ENCODE data around the gene TEN1. TPM values are rescaled to one million over a fixed set of nuclear protein-coding genes. Genes with fewer than 3 reads are reported as not detected.

Gene TEN1
- total and polyA plus RNA-seq, 2 of the 13 experiments (the other 11 are each of a cell fraction or from before 2014, with no cell fraction given), result 18.0 to 21.3 TPM

DNA sequence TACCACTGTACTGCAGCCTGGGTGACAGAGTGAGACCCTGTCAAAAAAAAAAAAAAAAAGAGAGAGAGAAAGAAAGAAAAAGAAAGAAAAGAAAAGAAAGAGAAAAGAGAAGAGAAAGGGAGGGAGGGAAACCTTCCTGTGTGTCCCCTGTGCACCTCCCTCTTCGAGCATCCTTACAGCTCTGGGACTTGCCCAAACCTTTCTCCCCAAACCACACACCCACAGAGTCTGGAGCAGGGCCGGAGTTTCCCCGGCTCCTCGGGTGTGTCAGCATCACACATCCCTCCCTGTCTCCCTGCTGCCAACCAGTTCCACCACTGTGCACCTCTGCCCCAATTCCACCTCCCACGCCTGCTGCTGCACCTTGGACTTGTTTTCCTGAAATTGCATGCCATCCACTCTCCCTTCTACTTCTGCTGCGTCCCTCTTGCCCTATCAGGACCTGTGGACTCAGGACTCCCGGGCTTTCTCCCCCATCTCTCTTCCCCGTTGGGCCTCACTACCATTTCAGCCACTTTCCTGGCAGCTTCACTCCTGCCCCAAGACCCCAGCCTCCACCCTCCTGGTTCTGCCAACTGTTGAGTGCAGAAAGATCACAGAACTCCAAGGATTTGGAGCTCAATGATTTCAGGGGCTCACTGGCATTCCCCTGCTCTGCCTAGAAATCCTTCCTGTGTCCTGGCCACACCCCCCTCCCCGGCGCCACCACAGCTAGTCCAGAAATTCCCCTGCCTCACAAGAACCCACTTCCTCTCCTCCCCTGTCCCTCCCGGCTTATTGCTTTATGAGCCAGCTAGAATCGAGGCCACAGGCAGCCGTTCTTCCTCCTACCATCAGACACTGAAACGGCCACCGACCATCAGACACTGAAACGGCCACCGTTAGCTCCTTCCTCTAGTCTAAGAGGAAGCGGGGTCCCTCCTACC is 17.9 kb downstream of the TEN1 start (continued):
- TF ChIP-seq ZNF629 (CRISPR knock-in tag; conservative IDR thresholded peaks at IDR 0.05) (peak; percentile 47), ZNF780A (CRISPR knock-in tag; IDR thresholded peaks at IDR 0.05) (no peak), ZNF552 (CRISPR knock-in tag; IDR thresholded peaks at IDR 0.05; ENCODE audit: borderline replicate concordance) (no peak), SNRNP70 (IDR thresholded peaks at IDR 0.05; ENCODE audit: low read depth, low read length) (no peak), KDM4B (CRISPR knock-in tag; IDR thresholded peaks at IDR 0.05) (0 out of 2 replicates have a peak, but pooled peaks have one; percentile 58), PAX8 (CRISPR knock-in tag; IDR thresholded peaks at IDR 0.05; ENCODE audit: borderline replicate concordance) (0 out of 2 replicates have a peak, but pooled peaks have one; percentile 44), HIVEP1 (CRISPR knock-in tag; IDR thresholded peaks at IDR 0.05) (peak; percentile 72; the same call in 1 of the 2 replicates), ZNF713 (CRISPR knock-in tag; IDR thresholded peaks at IDR 0.05) (0 out of 2 replicates have a peak, but pooled peaks have one; percentile 42), PCBP2 (optimal IDR thresholded peaks at IDR 0.05; ENCODE audit: low read depth, low read length, poor library complexity, severe bottlenecking) (no peak), ZNF431 (CRISPR knock-in tag; IDR thresholded peaks at IDR 0.05; ENCODE audit: borderline replicate concordance, low read depth) (peak; percentile 56; the same call in 1 of the 2 replicates), RFX1 (IDR thresholded peaks at IDR 0.05) (no peak), GZF1 (CRISPR knock-in tag; IDR thresholded peaks at IDR 0.05) (no peak), ESRRA (CRISPR knock-in tag; IDR thresholded peaks at IDR 0.05; ENCODE audit: low read depth) (peak; percentile 92; the same call in 1 of the 2 replicates), SRSF9 (IDR thresholded peaks at IDR 0.05; ENCODE audit: borderline replicate concordance, insufficient read depth, low read depth, low read length, poor library complexity, severe bottlenecking) (no peak), CEBPB (IDR thresholded peaks at IDR 0.05; ENCODE audit: borderline replicate concordance, low read depth, low read length) (peak; percentile 51), SIN3B (IDR thresholded peaks at IDR 0.05; ENCODE audit: low read length) (no peak), TRIM24 (CRISPR knock-in tag; IDR thresholded peaks at IDR 0.05) (no peak), MTA3 (CRISPR knock-in tag; IDR thresholded peaks at IDR 0.05) (no peak), RAD51 (IDR thresholded peaks at IDR 0.05; ENCODE audit: borderline replicate concordance) (no peak), ZKSCAN8 (CRISPR knock-in tag; IDR thresholded peaks at IDR 0.05; ENCODE audit: borderline replicate concordance) (peak; percentile 85; the same call in 1 of the 2 replicates), ZNF672 (CRISPR knock-in tag; IDR thresholded peaks at IDR 0.05) (no peak), KLF13 (CRISPR knock-in tag; IDR thresholded peaks at IDR 0.05) (no peak), KLF12 (CRISPR knock-in tag; IDR thresholded peaks at IDR 0.05; ENCODE audit: borderline replicate concordance) (peak; percentile 90; the same call in 1 of the 2 replicates)
- TF ChIP-seq, protein P1, sequence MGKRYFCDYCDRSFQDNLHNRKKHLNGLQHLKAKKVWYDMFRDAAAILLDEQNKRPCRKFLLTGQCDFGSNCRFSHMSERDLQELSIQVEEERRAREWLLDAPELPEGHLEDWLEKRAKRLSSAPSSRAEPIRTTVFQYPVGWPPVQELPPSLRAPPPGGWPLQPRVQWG (CRISPR knock-in tag; IDR thresholded peaks at IDR 0.05; ENCODE audit: borderline replicate concordance, low read depth), result no peak
- TF ChIP-seq, protein P2, sequence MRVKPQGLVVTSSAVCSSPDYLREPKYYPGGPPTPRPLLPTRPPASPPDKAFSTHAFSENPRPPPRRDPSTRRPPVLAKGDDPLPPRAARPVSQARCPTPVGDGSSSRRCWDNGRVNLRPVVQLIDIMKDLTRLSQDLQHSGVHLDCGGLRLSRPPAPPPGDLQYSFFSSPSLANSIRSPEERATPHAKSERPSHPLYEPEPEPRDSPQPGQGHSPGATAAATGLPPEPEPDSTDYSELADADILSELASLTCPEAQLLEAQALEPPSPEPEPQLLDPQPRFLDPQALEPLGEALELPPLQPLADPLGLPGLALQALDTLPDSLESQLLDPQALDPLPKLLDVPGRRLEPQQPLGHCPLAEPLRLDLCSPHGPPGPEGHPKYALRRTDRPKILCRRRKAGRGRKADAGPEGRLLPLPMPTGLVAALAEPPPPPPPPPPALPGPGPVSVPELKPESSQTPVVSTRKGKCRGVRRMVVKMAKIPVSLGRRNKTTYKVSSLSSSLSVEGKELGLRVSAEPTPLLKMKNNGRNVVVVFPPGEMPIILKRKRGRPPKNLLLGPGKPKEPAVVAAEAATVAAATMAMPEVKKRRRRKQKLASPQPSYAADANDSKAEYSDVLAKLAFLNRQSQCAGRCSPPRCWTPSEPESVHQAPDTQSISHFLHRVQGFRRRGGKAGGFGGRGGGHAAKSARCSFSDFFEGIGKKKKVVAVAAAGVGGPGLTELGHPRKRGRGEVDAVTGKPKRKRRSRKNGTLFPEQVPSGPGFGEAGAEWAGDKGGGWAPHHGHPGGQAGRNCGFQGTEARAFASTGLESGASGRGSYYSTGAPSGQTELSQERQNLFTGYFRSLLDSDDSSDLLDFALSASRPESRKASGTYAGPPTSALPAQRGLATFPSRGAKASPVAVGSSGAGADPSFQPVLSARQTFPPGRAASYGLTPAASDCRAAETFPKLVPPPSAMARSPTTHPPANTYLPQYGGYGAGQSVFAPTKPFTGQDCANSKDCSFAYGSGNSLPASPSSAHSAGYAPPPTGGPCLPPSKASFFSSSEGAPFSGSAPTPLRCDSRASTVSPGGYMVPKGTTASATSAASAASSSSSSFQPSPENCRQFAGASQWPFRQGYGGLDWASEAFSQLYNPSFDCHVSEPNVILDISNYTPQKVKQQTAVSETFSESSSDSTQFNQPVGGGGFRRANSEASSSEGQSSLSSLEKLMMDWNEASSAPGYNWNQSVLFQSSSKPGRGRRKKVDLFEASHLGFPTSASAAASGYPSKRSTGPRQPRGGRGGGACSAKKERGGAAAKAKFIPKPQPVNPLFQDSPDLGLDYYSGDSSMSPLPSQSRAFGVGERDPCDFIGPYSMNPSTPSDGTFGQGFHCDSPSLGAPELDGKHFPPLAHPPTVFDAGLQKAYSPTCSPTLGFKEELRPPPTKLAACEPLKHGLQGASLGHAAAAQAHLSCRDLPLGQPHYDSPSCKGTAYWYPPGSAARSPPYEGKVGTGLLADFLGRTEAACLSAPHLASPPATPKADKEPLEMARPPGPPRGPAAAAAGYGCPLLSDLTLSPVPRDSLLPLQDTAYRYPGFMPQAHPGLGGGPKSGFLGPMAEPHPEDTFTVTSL (CRISPR knock-in tag; IDR thresholded peaks at IDR 0.05; ENCODE audit: borderline replicate concordance), result peak; percentile 70; the same call in 1 of the 2 replicates

Data from HepG2 (cell line).